ENCODE data around the gene ATP10B.

The ATP10B gene

DNA sequence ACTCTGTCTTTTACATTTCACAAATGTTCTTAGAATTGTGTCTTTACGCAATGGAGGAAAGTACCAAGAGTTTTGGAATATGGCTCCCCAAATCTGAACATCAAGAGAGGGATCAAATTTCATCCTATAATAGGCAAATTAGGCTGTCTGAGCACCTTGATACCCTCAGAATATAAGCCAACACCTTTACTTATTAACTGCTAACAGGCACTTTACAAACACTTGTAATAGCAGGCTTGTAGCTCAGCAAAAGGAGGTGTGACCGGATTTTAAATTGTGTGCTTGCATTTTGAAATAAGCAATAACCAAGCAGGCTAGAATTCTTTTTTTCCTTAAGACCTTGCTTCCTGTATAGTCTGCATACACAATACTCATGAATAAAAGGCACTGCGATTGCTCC lies 92.0 kb downstream of the ATP10B start:
- Histone ChIP-seq H3K27ac (ENCODE audit: low read depth, low read length) (no peak overlapping the region), H3K9ac (ENCODE audit: low read depth in 1 of 2, low read length in 2 of 2) (no peak overlapping the region), H3K36me3 (ENCODE audit: control insufficient read depth in 1 of 2, insufficient read depth in 2 of 2, low read length in 2 of 2) (no peaks in the 10 kb centered on the region), H3K4me3 (ENCODE audit: low read depth in 1 of 2, low read length in 2 of 2) (no peak overlapping the region), H3K4me1 (ENCODE audit: control insufficient read depth in 1 of 2, insufficient read depth in 2 of 2, low read length in 2 of 2) (no peaks in the 10 kb centered on the region), H3K9me3 (ENCODE audit: control insufficient read depth in 1 of 2, low read length in 2 of 2) (no peaks in the 10 kb centered on the region), H3K27me3 (ENCODE audit: control insufficient read depth in 1 of 2, insufficient read depth in 2 of 2, low read length in 2 of 2) (no peaks in the 10 kb centered on the region)

DNA sequence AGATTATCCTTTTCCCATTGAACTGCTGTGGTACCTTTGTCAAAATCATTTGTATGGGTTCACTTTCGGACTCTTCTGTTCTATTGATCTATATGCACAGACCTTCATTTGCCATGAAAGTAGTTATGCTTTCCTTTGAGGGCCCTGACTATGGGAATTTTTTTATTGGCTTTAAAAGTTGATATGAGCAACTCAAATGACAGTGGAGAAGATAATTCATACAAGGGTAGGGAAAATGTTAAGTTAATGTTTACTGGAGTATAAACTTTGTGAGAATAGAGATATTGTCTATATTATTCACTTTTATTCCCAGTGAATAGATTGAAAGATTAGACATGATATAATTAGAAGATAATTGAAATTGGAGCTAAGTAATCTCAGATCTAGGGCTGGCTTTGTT lies 94.8 kb downstream of the ATP10B start:
- H3K27me3 ChIP-seq (ENCODE audit: control insufficient read depth in 1 of 2, insufficient read depth in 2 of 2, low read length in 2 of 2), result no peaks in the 10 kb centered on the region
- H3K9me3 ChIP-seq (ENCODE audit: control insufficient read depth in 1 of 2, low read length in 2 of 2), result no peaks in the 10 kb centered on the region
- no peak overlapping the region for H3K27ac ChIP-seq (ENCODE audit: low read depth, low read length)
- H3K4me1 ChIP-seq (ENCODE audit: control insufficient read depth in 1 of 2, insufficient read depth in 2 of 2, low read length in 2 of 2), result no peaks in the 10 kb centered on the region
- H3K4me3 ChIP-seq (ENCODE audit: low read depth in 1 of 2, low read length in 2 of 2), result no peak overlapping the region
- H3K9ac ChIP-seq (ENCODE audit: low read depth in 1 of 2, low read length in 2 of 2), result no peak overlapping the region
- no peaks in the 10 kb centered on the region for H3K36me3 ChIP-seq (ENCODE audit: control insufficient read depth in 1 of 2, insufficient read depth in 2 of 2, low read length in 2 of 2)

DNA sequence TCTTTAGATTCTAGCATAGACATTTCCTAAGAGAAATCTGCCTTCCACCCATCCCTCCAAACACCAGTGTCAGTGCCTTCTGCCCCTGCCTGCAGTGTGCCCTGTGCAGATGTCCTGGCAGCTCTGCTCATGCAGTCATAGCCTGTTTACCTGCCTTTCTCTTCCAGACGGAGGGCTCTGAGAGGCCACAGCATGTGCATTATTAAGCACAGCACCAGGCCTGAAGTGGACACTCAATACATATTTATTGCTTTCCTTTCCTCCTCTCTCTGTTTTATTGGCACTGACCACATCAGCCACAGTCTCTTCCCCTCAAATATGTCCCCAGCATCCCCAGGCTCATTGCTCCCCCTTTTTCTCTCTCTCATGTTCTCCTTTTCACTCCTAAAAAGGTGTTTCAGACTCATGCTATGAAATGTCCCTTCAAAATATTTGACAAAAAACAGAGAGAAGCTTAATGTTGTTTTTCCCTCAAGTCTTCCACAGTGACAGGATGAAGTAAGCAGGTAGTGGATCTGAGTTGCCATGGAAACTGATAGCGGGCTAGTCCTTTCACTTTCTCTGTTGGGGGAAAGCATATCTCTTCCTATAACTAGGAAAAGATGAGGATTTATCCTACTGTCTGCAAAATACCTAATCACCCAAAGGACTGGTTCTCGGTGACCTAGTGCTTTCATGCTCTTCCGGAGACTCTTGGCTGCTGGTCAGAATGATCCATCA lies 100.9 kb downstream of the ATP10B start:
- H3K9ac ChIP-seq (ENCODE audit: low read depth in 1 of 2, low read length in 2 of 2), result no peak overlapping the region
- H3K9me3 ChIP-seq (ENCODE audit: control insufficient read depth in 1 of 2, low read length in 2 of 2), result no peaks in the 10 kb centered on the region
- no peaks in the 10 kb centered on the region for H3K27me3 ChIP-seq (ENCODE audit: control insufficient read depth in 1 of 2, insufficient read depth in 2 of 2, low read length in 2 of 2)
- H3K4me3 ChIP-seq (ENCODE audit: low read depth in 1 of 2, low read length in 2 of 2), result no peak overlapping the region
- H3K36me3 ChIP-seq (ENCODE audit: control insufficient read depth in 1 of 2, insufficient read depth in 2 of 2, low read length in 2 of 2), result no peaks in the 10 kb centered on the region
- H3K4me1 ChIP-seq (ENCODE audit: control insufficient read depth in 1 of 2, insufficient read depth in 2 of 2, low read length in 2 of 2), result peaks cover 0 to 9% of the 10 kb centered on the region in 2 donors
- H3K27ac ChIP-seq (ENCODE audit: low read depth, low read length), result no peak overlapping the region

DNA sequence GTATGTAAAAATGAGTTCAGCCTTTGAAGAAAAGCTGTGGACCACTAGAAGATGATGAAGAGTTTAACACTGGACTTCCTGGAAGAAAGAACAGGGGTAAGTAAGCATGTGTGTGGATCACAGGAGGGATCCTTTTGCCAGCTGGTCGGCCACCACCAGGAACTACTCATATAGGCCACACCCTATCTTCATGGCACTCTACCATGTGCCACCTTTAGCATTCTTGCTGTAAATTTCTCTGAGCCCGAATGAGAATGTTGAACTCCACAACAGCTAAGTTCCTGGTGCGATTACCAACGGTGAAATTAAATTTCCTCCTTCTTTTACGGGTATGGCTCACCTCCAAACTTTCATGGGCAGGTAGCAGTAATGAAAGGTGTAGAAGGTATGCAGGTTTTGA lies 102.3 kb downstream of the ATP10B start:
- H3K27me3 ChIP-seq (ENCODE audit: control insufficient read depth in 1 of 2, insufficient read depth in 2 of 2, low read length in 2 of 2), result no peaks in the 10 kb centered on the region
- H3K9me3 ChIP-seq (ENCODE audit: control insufficient read depth in 1 of 2, low read length in 2 of 2), result no peaks in the 10 kb centered on the region
- peaks cover 0 to 9% of the 10 kb centered on the region in 2 donors for H3K4me1 ChIP-seq (ENCODE audit: control insufficient read depth in 1 of 2, insufficient read depth in 2 of 2, low read length in 2 of 2)
- H3K36me3 ChIP-seq (ENCODE audit: control insufficient read depth in 1 of 2, insufficient read depth in 2 of 2, low read length in 2 of 2), result no peaks in the 10 kb centered on the region
- H3K4me3 ChIP-seq (ENCODE audit: low read depth in 1 of 2, low read length in 2 of 2), result no peak overlapping the region
- H3K27ac ChIP-seq (ENCODE audit: low read depth, low read length), result no peak overlapping the region
- H3K9ac ChIP-seq (ENCODE audit: low read depth in 1 of 2, low read length in 2 of 2), result no peak overlapping the region

DNA sequence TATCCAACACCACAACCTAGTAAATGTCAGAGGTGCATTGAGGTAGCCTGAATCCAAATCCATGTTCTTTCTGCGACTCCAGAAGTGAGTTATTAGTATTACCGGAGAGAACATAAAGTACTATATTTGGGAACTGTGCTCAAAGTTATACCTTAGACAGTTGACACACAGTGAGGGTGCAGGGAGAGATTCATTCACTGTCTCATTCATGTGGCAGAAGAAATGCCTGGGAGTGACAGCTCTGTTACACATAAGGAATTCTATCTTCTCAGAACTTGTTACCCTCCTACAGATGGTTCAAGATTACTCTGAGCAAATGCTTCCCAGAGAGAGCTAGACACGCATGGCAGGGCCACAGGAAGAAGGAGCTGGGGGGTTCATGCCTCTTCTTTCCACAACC lies 103.0 kb downstream of the ATP10B start:
- H3K36me3 ChIP-seq (ENCODE audit: control insufficient read depth in 1 of 2, insufficient read depth in 2 of 2, low read length in 2 of 2), result no peaks in the 10 kb centered on the region
- H3K9ac ChIP-seq (ENCODE audit: low read depth in 1 of 2, low read length in 2 of 2), result no peak overlapping the region
- peaks cover 0 to 9% of the 10 kb centered on the region in 2 donors for H3K4me1 ChIP-seq (ENCODE audit: control insufficient read depth in 1 of 2, insufficient read depth in 2 of 2, low read length in 2 of 2)
- H3K27ac ChIP-seq (ENCODE audit: low read depth, low read length), result no peak overlapping the region
- H3K9me3 ChIP-seq (ENCODE audit: control insufficient read depth in 1 of 2, low read length in 2 of 2), result no peaks in the 10 kb centered on the region
- H3K27me3 ChIP-seq (ENCODE audit: control insufficient read depth in 1 of 2, insufficient read depth in 2 of 2, low read length in 2 of 2), result no peaks in the 10 kb centered on the region
- no peak overlapping the region for H3K4me3 ChIP-seq (ENCODE audit: low read depth in 1 of 2, low read length in 2 of 2)

DNA sequence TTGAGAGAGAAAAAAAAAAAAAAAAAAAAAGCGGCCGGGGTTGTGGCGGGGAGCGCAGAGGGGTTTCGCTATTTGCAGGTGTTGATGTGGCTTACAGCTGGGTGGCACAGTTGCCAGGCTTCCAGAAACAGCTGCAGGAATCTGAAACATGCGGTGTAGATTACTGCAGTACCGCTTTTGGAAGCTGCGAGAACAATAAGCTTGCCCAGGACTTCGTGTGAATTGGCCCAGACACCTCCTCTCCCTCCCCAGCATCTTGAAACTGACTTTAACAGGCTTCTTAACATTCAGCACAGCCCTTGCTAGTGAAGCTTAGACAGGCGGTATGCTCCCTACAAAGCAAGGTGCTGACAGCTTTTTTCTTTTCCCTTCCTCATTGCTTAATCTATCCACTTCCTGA lies 104.0 kb downstream of the ATP10B start:
- Histone ChIP-seq H3K27ac (ENCODE audit: low read depth, low read length) (no peak overlapping the region), H3K27me3 (ENCODE audit: control insufficient read depth in 1 of 2, insufficient read depth in 2 of 2, low read length in 2 of 2) (no peaks in the 10 kb centered on the region), H3K9ac (ENCODE audit: low read depth in 1 of 2, low read length in 2 of 2) (no peak overlapping the region), H3K4me1 (ENCODE audit: control insufficient read depth in 1 of 2, insufficient read depth in 2 of 2, low read length in 2 of 2) (peaks cover 0 to 9% of the 10 kb centered on the region in 2 donors), H3K4me3 (ENCODE audit: low read depth in 1 of 2, low read length in 2 of 2) (no peak overlapping the region), H3K36me3 (ENCODE audit: control insufficient read depth in 1 of 2, insufficient read depth in 2 of 2, low read length in 2 of 2) (no peaks in the 10 kb centered on the region), H3K9me3 (ENCODE audit: control insufficient read depth in 1 of 2, low read length in 2 of 2) (no peaks in the 10 kb centered on the region)

DNA sequence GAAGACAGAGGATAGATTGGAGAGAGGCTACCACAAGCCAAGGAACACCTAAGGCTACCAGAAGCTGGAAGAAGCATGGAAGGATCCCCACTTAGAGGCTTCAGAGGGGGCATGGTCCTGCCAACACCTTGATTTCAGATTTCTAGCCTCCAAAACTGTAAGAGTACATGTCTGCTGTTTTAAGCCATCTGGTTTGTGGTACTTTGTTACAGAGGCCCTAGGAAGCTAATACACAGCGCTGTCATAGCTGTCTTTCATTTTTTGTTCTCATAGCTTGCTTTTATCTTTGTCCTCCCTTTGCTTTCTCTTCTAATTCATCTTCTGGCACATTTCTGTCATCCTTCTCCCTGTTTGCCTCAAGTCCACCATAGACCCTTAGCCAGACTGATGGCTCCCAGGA lies 104.5 kb downstream of the ATP10B start:
- H3K36me3 ChIP-seq (ENCODE audit: control insufficient read depth in 1 of 2, insufficient read depth in 2 of 2, low read length in 2 of 2), result no peaks in the 10 kb centered on the region
- no peak overlapping the region for H3K9ac ChIP-seq (ENCODE audit: low read depth in 1 of 2, low read length in 2 of 2)
- no peaks in the 10 kb centered on the region for H3K9me3 ChIP-seq (ENCODE audit: control insufficient read depth in 1 of 2, low read length in 2 of 2)
- H3K27ac ChIP-seq (ENCODE audit: low read depth, low read length), result no peak overlapping the region
- no peaks in the 10 kb centered on the region for H3K27me3 ChIP-seq (ENCODE audit: control insufficient read depth in 1 of 2, insufficient read depth in 2 of 2, low read length in 2 of 2)
- no peak overlapping the region for H3K4me3 ChIP-seq (ENCODE audit: low read depth in 1 of 2, low read length in 2 of 2)
- peaks cover 0 to 9% of the 10 kb centered on the region in 2 donors for H3K4me1 ChIP-seq (ENCODE audit: control insufficient read depth in 1 of 2, insufficient read depth in 2 of 2, low read length in 2 of 2)

GRCh38 chr5:160744268-160745101 lies 107.5 kb downstream of the ATP10B start:
- no peaks in the 10 kb centered on the region for H3K9me3 ChIP-seq (ENCODE audit: control insufficient read depth in 1 of 2, low read length in 2 of 2)
- no peak overlapping the region for H3K27ac ChIP-seq (ENCODE audit: low read depth, low read length)
- H3K4me1 ChIP-seq (ENCODE audit: control insufficient read depth in 1 of 2, insufficient read depth in 2 of 2, low read length in 2 of 2), result peaks cover 0 to 9% of the 10 kb centered on the region in 2 donors
- H3K4me3 ChIP-seq (ENCODE audit: low read depth in 1 of 2, low read length in 2 of 2), result no peak overlapping the region
- no peaks in the 10 kb centered on the region for H3K27me3 ChIP-seq (ENCODE audit: control insufficient read depth in 1 of 2, insufficient read depth in 2 of 2, low read length in 2 of 2)
- H3K9ac ChIP-seq (ENCODE audit: low read depth in 1 of 2, low read length in 2 of 2), result no peak overlapping the region
- no peaks in the 10 kb centered on the region for H3K36me3 ChIP-seq (ENCODE audit: control insufficient read depth in 1 of 2, insufficient read depth in 2 of 2, low read length in 2 of 2)

DNA sequence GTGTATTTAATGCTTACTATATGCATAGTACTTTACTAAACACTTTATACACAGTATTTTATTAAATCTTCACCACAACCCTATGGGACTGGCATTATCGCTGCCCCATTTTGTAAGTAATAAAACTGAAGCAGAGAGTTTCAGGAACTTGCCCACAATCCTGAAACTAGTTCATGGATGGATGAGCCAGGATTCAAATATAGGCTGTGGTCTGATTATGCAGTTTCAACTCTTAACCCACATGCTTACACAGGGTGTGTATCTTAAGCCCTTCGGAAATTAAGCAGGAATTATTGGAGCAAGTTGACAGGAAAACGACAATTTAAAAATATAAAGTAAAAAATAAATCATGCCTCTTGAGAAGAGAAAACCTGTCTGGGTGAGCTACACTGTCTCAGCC lies 109.0 kb downstream of the ATP10B start:
- Histone ChIP-seq H3K27me3 (ENCODE audit: control insufficient read depth in 1 of 2, insufficient read depth in 2 of 2, low read length in 2 of 2) (no peaks in the 10 kb centered on the region), H3K4me1 (ENCODE audit: control insufficient read depth in 1 of 2, insufficient read depth in 2 of 2, low read length in 2 of 2) (peaks cover 0 to 5% of the 10 kb centered on the region in 2 donors), H3K4me3 (ENCODE audit: low read depth in 1 of 2, low read length in 2 of 2) (no peak overlapping the region), H3K36me3 (ENCODE audit: control insufficient read depth in 1 of 2, insufficient read depth in 2 of 2, low read length in 2 of 2) (no peaks in the 10 kb centered on the region), H3K9me3 (ENCODE audit: control insufficient read depth in 1 of 2, low read length in 2 of 2) (no peaks in the 10 kb centered on the region), H3K9ac (ENCODE audit: low read depth in 1 of 2, low read length in 2 of 2) (no peak overlapping the region), H3K27ac (ENCODE audit: low read depth, low read length) (no peak overlapping the region)

GRCh38 chr5:160742446-160742845 lies 109.6 kb downstream of the ATP10B start:
- no peaks in the 10 kb centered on the region for H3K36me3 ChIP-seq (ENCODE audit: control insufficient read depth in 1 of 2, insufficient read depth in 2 of 2, low read length in 2 of 2)
- no peak overlapping the region for H3K9ac ChIP-seq (ENCODE audit: low read depth in 1 of 2, low read length in 2 of 2)
- H3K9me3 ChIP-seq (ENCODE audit: control insufficient read depth in 1 of 2, low read length in 2 of 2), result no peaks in the 10 kb centered on the region
- no peaks in the 10 kb centered on the region for H3K4me1 ChIP-seq (ENCODE audit: control insufficient read depth in 1 of 2, insufficient read depth in 2 of 2, low read length in 2 of 2)
- H3K27me3 ChIP-seq (ENCODE audit: control insufficient read depth in 1 of 2, insufficient read depth in 2 of 2, low read length in 2 of 2), result no peaks in the 10 kb centered on the region
- H3K4me3 ChIP-seq (ENCODE audit: low read depth in 1 of 2, low read length in 2 of 2), result no peak overlapping the region
- no peak overlapping the region for H3K27ac ChIP-seq (ENCODE audit: low read depth, low read length)
